HT1080 (cell line): ENCODE data around the gene USF3. TPM values are rescaled to one million over a fixed set of nuclear protein-coding genes. Genes with fewer than 3 reads are reported as not detected.

ENCODE experiments used
- DNase-seq: peaks from one replicate; pipeline ENCODE4 v3.0.0-alpha.2; 2015; ENCODE audit warnings: low read depth
- polyA plus RNA-seq, 2 experiments: library from polyadenylated mRNA; depleted of rRNA; stranded (reverse); fragments of >200 nt; gene quantifications; 2 replicates each; pipeline ENCODE4 v1.2.3, GENCODE V29; 2015
- total RNA-seq: library from RNA; depleted of rRNA; stranded (reverse); fragments of >200 nt; shearing (Covaris generic); gene quantifications from 2 replicates; pipeline ENCODE4 v1.2.3, GENCODE V29; 2014; rRNA removed

Gene USF3, protein sequence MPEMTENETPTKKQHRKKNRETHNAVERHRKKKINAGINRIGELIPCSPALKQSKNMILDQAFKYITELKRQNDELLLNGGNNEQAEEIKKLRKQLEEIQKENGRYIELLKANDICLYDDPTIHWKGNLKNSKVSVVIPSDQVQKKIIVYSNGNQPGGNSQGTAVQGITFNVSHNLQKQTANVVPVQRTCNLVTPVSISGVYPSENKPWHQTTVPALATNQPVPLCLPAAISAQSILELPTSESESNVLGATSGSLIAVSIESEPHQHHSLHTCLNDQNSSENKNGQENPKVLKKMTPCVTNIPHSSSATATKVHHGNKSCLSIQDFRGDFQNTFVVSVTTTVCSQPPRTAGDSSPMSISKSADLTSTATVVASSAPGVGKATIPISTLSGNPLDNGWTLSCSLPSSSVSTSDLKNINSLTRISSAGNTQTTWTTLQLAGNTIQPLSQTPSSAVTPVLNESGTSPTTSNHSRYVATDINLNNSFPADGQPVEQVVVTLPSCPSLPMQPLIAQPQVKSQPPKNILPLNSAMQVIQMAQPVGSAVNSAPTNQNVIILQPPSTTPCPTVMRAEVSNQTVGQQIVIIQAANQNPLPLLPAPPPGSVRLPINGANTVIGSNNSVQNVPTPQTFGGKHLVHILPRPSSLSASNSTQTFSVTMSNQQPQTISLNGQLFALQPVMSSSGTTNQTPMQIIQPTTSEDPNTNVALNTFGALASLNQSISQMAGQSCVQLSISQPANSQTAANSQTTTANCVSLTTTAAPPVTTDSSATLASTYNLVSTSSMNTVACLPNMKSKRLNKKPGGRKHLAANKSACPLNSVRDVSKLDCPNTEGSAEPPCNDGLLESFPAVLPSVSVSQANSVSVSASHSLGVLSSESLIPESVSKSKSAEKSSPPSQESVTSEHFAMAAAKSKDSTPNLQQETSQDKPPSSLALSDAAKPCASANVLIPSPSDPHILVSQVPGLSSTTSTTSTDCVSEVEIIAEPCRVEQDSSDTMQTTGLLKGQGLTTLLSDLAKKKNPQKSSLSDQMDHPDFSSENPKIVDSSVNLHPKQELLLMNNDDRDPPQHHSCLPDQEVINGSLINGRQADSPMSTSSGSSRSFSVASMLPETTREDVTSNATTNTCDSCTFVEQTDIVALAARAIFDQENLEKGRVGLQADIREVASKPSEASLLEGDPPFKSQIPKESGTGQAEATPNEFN (N-terminal part only)
- 7.4 and 8.8 TPM in 2 replicates for total RNA-seq
- 7.4 and 12.6 TPM in 2 replicates for polyA plus RNA-seq (2015; cell fraction: cytosol; rRNA removed)
- 8.3 and 8.5 TPM in 2 replicates for polyA plus RNA-seq (2015; cell fraction: nucleus; rRNA removed)

DNA sequence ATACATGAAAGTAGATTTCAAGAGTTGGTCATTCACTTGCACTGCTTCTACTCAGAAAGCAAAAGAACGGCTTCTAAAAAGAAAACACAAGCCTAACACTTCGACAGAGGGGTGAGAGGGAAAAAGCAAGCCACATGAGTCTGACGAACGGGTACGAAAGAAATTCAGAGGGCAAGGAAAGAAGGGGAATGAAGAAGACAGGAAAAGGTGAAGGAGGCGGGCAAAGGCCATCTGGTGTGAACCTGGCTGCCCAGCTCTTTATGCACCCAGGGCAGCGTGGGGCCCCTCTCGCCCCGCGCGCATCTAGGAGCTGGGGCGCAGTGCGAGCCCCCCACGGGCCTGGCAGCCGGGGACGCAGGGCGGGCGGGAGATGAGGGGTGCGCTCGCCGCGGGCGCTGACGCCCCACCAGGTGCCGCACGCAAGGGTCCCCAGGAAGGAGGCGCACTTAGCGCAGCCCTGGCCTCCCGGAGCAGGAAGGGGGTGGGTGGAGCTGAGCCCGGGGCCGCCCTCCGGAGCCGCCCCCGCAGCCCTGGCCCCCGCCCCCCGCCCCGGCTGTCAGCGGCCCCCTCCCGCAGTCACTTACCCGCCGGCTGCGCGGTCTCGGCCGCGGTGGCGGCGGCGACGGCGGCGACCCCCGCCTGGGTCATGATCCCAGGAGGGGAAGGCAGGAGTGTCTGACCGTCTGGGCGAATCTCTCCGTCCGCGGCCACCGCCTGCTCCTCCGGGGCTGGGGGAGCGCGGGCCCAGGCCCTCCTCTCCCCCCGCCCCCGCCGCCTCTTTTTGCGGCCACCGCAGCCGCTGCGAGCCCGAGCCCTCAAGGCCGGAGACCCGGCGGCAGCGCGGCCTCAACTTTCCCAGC is at the start of gene USF3:
Gene USF3 (minus strand): TSS at position 857 of the 860 bp plus-strand sequence. CDS start 21,764 bp downstream, outside the sequence.
- peak; percentile 65 for DNase-seq

DNA sequence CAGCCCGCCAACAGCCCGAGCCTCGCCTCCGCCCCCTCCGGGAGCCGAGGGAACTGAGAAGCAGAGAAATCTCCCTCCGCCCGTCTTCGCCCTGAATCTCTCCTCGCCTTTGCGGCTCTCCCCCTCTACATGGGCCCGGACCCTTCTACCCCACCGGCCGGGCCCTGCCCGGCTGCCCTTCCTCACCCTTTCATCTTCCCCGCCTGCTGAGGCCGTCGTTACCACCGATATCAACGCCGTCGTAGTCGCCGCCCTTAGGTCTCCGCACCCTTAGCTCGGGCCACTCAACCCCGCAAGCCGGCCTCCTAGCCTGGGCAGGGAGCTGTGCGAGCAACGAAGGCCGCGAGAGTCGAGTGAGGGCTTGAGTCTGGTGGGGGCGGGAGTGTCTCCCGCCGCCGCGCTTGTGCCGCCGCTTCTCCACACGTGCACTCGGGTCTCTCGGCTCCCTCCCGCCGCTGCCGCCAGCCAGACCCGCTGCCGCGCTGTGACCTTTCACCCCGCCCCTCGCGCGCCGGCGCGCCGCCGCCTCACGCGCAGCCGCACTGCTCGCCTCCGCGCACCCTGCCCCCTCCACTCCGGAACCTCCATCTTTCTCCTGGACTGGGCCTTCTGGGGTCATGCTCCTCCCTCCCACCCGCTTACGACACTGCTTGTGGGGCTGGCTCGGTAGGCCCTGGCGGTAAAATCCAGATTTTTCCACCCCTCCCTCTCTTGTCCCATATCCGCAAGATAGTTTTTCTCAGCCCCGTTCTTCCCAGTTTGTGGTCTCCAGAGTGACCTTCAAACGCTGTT is 49.5 kb upstream of the USF3 start, which contains the start of gene NAA50:
Gene NAA50 (minus strand): TSS at position 494 of the 792 bp plus-strand sequence. CDS start 300 bp downstream, at position 194.
- DNase-seq = peak; percentile 92

DNA sequence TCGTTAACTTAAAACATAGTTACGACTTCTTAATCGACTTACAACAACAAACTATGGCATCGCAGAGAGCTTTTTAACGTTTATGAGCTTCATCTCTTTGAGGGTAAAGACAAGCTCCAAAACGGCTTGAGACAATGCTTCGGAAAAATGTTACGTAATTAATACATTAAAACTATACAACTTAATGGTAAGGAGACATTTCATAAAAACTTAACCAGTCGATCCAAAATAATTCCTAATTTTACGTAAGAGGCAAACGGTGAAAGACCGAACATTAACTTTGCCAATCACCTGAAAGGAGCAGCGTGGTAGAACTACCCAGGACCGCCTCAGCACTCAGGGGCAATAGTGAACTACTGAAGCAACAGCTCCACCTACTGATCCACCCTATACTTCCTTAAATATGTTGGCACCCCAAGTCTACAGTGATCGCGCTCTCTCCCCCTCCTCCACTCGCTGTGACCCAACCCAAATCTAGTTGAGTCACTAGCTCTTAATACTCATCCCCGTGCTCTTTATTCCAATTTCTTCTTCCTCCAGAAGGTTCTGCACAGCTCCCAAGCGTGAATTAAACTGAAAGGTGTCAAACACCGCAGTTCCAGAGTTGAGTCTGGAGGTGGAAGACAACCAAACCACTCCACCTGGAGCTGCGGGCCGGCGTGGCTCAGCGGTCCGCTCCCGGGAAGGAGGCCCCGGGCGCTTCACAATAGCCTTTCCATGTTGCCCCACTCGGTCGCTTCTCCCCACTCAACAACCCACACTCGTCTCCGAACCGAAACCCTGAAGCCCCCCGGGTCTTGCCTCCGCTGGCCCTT is 48.7 kb upstream of the USF3 start:
- peak; percentile 91 for DNase-seq

DNA sequence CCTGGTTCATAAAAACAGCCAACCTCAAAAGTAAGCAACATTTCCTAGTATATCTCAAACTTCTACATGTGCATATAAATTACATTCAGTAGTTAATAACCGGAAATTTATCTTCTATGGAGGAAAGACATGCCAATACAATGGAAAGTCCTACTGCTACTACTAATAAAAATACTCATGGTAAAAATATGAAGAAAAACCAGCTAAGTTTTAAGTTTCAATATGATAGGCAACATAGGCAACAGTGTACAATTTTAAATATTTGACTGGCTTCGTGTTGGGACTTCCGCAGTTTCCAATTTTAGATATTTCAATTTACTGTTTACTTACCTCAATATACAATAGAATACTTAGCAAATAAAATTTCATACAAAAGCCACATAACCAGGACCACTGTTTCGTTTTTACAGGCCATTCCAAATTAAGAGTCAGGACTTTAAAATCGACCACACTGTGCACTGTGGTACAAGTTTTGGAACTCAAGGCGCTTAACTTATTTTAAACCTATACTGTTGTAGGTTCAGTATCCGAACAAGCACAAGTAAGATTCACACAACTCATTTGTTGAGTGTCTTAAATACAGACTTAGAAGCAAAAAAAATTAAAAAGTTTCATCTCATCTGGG is 46.7 kb upstream of the USF3 start:
- DNase-seq = no peak

DNA sequence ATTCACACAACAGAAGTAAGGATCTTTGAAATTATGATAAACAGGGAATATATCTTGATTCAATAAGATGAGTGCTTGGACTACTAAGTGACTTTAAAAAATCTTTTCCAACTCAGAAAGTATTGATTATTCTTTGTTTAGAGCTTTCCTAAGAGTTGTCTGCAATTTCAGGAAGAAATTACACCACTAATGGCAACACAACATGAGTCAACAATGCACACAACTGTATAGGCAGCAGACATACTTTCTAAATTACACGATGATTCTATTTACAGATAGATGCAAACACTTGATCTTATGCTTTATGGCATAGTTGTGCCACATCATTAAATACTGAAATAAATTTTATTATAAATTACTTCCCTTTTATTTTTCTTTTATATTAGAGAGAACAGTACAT is 45.2 kb upstream of the USF3 start:
- no peak for DNase-seq

DNA sequence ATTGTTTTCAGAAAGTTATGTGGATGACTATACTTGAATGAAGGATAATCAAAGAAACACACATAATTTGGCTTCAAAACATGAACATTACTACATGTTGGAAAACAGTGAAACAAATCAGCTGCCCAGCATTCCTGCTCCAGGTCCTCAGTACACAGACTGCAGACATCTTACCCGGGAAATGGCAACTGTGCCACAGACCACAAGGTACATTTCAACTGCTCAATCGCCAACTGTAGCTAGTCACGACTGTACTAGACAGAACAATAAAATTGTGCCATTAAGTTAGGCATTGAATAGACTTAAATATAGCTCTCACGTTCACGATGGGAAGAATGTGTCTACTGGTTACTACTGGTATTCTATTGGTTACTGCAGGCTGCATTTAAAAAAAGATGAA is 44.6 kb upstream of the USF3 start:
- no peak for DNase-seq

DNA sequence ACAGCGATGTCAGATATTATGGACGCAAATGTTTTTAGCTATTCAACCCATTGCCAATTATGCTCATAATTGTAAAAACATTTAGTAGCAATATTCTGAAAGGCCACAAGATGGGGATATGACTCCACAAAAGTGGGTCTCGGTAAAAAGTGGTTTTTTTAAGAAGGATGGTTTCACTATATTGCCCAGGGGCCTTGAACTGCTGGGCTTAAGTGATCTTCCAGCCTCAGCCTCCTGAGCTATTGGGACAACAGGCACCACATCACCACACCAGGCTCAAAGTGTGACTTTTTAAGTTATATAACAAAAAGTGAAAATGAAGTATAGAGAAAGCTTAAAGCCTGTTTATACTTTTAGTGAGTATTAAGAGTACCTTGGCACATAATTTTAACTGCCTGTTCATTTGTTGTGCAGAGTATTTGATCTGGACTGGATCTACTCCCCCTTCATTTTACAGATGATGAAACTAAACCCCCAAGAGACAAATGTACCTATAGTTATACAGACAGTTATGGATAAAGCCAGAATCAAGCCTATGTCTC is 40.2 kb upstream of the USF3 start:
- peak; percentile 64 for DNase-seq

DNA sequence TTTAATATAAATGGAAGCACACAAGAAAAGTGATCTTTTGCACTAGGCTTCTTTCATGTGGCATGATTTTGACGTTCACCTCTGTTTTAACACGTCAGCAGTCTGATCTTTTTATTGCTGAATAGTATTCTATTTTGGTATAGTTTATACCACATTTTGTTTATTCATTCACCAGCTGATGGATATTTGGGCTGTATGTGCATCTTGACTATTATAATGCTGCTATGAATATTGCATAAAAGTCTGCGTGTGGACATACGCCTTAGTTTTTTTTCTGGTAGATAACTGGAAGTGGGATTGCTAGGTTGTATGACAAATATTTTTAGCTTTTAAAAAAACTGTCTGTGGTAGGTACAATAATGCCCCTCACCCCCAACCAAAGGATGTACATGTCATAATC is 35.3 kb upstream of the USF3 start:
- DNase-seq = no peak

DNA sequence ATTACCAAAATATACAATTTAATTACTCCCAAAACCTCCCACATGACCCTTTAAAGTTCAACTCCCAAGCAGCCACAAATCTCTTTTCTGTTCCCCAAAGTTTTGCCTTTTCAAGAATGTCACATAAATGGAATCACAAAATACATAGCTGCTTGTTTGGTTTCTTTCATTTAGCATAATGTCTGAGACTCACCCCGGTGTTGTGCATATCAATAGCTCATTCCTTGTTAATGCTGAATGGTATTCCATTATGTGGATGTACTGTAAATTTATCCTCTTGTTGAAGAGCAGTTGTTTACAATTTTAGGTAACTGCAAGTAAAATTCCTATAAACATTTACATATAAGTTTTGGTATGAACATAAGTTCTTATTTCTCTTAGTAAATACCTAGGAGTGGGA is 34.1 kb upstream of the USF3 start:
- DNase-seq = no peak

DNA sequence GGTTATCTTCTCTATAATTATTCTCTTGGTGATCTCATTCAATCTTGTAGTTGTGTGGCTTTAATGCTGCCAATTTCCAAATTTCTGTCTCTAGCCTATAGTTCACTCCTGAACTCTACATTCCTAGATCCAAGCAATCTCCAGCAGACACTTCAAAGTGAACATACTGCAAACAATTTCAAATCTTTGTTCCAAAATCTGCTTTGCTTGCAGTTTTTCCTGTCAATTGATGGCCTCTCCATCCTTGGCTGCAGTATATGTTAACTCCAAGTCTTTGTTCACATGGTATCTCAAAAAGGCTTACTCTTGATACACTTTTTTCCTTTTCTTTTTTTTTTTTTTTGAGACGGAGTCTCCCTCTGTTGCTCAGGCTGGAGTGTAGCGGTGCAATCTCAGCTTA is 32.2 kb upstream of the USF3 start:
- no peak for DNase-seq

DNA sequence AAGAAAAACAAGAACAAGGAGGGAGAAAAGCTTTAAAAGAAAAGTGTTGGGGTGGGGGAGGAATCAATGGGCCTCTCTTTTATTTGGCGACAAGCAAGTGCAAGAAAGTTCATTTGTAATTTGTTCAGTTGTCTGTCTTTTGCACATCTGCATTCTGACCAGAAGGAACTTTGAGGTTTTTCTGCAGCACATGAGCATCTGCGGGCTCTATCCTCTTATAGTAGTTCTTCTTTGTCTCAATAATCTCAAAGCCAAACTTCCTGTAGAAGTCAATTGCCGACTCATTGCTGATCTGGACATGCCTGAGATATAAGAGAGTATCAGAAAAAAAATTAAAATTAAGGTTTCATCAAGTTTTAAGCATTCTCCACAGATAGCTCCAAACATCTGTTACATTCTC is 25.2 kb upstream of the USF3 start:
- DNase-seq = no peak

DNA sequence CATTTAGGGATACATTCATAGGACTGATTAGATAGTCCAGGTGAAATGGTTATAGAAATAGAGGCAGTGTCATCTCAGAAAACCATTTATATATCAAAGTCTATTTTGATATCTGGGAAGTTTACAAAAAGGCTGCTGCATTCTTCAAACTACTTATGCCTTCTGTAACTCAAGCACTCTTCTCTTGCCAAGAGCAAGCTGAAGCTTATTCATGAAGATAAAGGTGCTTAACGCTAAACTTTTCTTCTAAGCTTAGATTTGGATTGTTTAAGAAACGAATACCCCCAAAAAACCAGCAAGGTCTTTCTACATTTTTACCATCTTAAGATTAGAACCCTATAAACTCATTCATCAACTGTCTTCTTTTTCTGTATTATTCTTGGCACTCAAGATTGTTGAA is 23.3 kb upstream of the USF3 start:
- DNase-seq = no peak

DNA sequence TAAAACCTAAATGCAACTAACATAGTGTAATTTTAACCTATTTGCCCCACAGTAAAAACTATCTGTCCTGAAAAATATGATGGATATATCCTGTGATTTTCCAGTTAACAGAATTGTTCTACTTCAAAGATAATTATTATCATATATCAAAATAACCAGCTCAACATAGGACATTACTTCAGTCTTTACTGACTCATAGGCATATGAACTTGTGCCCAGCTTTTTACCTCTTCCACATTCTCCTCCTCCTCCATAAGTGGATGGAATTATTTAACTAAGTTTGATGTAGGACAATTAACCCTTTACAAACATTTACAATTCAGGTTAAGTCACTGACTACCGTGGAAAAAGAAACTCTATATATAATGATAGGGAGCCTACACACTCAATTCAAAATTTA is 22.9 kb upstream of the USF3 start:
- DNase-seq = no peak

DNA sequence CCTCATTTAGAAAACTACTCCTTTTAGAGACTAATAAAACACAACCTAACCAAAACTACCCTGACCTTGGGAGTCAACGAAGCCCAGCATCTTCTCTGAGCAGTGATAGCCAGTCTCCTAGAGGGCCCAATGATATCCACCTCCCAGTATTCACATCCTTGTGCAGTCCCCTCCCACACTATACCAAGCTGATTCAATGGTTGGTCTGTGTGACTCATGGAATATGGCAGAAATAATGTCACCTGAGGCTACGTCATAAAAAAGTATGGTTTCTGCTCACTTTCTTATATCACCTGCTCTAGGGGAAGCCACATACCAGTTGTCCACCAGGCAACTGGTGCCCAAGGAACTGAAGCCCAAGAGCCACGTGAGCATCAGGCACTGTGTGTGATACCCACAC is 21.4 kb upstream of the USF3 start:
- peak; percentile 11 for DNase-seq

DNA sequence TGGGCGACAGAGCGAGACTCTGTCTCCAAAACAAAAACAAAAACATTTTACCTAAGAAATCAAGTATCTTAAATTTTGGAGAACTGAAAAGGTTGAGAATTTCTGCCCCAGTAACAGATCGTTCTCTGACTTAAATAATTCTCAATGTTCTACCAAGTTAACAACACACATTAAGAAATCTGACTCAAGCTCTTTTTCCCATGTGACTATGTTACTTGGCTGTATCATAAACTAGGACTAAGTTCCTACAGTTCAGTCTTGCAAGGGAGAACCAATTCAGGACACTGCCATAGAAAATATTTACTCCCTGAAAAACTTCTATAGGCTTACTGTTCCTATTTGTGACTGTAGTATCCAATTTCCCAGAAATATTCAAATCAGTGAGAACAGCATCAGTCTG is 20.9 kb upstream of the USF3 start:
- no peak for DNase-seq

DNA sequence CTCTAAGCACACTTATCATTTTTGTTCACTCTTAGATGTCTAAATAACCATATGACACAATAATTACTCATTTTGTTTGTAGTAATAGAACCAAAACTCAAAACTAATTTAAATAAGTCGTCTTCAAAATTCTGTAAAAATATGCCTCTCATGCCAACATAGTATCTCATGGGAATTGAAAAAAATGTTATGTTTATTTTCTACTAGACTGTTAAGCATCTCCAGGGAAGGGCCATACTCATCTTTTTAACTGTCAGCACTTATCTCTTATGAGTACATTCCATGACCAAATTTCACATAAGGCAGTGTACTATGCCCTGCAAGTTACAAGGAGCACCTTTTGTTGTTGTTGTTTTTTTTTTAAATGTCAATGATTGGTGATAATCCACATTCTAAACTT is 18.3 kb upstream of the USF3 start:
- DNase-seq = no peak

DNA sequence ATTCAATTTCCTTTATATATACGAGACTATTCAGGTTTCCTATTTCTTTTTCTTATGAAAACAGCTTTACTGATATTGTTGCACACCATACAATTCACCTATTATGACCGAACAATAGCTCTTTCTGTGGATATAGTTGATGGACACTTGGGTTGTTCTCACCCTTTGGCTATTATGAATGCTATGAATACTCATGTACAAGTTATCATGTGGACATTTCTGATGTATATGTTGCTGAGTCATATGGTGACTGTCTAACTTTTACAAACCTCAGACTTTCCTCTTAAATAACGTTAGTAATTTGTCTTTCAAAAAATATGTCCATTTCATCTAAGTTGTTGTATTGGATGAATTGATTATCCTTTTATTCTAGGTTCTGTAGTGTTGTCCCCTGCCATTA is 15.7 kb upstream of the USF3 start:
- DNase-seq = peak; percentile 65

DNA sequence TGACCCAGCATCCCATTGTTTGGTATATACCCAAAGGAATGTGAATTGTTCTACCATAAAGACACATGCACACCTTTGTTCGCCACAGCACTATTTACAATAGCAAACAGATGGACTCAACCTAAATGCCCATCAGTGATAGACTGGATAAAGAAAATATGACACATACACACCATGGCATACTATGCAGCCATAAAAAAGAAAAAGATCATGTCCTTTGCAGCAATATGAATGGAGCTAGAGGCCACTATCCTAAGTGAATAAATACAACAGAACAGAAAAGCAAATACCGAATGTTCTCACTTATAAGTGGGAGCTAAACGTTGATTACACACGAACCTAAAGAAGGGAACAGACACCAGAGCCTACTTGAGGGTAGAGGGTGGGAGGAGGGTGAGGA is 11.4 kb upstream of the USF3 start:
- no peak for DNase-seq
